ENCODE results near the gene STK25.
"Not testable (repeated sequence)": the region's sequence is repeated elsewhere in the genome, so short reads cannot be mapped to it uniquely, and the experiment has no call there.

STK25 gene

DNA sequence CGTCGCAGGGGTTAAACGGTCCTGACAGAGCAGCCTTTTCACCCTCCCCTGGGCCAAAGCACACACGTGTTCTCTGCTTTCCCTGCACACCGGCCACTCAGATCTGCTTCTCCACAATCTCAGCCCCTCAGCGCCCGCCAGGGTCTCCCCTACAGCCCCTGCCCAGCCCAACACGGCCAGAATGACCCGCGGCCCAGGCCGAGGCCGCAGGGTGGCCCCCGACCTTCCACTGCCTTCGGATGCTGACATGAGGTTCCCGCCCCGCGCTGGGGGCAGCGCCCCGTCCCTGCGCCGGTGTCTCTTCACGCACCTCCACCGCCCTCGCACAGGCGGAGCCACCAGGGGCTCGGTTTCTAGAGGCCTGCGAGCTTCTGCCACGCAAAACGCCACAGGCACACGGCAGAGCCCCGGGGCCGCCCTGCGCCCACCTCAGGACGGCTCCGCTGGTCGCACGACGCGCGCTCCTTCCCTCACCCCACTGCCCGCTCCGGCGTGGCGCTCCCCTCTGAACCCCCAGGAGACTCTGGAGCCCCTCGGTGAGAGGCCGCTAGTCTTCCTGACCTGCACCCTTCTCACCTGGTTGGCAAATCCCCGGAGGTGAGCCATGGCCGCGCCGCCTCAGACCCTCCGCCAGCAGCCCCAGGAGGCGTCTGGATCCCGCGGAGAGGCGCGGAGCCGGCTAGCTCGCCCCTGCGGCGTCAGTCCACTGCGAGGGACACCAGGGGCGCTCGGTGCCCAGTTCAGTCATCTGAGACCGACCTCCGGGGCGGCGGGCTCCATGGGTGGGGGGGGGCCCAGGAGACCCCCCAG lies 749 bp downstream of the STK25 start:
- DNase-seq = peak; percentile 50

GRCh38 chr2:241506793-241507429 lies 1.5 kb downstream of the STK25 start:
- no peak for DNase-seq

DNA sequence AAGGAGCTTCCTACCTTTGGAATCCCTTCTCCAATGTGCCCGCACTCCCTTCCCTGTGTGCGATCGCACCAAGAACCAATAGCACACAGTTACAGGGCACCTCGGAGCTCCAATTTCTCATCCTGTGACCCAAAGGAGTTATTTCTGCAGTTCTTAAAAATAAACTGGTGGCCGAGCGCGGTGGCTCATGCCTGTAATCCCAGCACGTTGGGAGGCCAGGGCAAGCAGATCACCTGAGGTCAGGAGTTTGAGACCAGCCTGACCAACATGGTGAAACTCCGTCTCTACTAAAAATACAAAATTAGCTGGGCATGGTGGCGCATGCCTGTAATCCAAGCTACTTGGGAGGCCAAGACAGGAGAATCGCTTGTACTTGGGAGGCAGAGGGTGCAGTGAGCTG lies 2.1 kb downstream of the STK25 start:
- not testable (repeated sequence) for DNase-seq

DNA sequence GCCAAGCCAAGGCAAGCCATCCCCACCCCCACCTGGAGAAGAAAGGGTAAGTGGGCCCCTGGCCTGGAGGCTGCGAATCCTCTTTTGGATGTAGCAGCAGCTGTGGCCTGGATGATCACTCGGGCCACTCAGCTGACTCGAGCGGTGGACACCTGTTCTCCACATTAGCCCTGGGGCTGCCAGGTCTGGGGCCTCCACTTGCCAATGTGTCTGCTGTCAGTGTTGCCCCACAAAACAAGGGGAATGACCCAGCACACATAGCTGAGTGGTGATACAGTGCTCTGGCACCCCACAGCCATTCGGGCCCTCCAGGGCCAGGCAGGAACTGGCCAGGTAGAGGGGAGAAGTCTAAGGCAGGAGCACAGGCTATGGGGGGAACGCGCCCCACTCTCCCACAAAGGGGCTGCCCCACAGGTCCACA lies 2.6 kb downstream of the STK25 start:
- no peak for DNase-seq

DNA sequence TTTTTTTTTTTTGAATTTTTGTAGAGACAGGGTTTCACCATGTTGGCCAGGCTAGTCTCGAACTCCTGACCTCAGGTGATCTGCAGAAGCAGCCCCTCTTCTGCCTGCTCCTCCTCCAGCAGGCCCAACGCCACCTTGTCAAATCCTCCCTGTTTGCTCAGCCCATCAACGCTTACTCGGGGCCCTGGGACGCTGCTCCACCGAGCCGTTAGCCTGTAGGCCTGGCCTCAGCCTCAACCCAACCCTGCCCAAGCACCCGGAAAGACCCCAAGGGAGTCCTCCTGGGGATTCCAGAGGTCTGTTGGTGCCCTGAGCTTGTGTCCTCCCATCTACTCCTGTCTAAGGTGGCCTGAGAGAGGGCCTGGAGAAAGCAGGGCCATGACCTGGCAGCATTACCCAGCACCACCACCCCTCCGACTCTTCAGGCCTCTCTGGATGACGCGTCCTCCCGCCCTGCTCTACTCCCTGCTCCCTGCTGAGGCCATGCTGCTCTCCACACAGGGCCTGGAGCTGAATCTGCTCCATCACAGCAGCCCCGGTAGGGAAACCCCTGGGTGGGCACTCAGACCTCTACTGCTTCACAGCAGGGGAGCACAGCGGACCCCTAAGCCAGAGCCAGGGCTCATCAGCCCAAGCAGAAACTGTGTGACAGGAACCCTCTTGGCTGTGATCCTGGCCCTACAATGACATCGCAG lies 3.2 kb downstream of the STK25 start:
- DNase-seq = no peak

DNA sequence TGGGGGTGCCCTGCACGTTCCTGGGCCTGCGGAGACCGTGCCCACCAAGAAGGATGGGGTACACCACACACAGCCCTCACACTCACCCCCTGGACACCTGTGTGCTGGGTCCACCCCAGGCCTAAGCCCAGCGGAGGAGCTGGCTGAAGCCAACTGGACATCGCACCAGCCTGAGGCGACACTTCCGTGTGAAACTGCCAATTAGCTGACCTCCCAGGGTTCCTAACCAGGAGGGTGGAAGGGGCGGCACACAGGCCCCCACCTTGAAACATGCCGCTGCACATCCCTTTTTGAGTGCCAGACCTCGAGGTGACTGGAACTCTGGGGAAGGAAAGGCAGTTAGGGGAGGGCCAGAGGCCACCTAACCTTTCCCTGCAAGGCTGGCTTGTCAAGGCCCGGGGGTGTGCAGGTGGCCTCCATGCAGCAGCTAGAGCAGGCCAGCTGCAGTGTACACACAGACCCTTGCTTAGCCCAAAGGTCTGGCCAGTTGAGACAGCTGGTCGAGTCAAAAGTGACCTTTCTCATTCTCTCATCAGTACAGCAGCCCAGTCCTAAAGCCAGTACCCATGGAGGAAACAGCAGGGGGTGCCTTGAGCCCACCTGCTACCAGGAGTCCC lies 4.5 kb downstream of the STK25 start:
- DNase-seq = no peak

- DNase-seq = no peak
Observed at GRCh38 chr2:241502281-241502680, 6.1 kb downstream of the STK25 start.

GRCh38 chr2:241501551-241501950 lies 6.8 kb downstream of the STK25 start:
- no peak for DNase-seq

DNA sequence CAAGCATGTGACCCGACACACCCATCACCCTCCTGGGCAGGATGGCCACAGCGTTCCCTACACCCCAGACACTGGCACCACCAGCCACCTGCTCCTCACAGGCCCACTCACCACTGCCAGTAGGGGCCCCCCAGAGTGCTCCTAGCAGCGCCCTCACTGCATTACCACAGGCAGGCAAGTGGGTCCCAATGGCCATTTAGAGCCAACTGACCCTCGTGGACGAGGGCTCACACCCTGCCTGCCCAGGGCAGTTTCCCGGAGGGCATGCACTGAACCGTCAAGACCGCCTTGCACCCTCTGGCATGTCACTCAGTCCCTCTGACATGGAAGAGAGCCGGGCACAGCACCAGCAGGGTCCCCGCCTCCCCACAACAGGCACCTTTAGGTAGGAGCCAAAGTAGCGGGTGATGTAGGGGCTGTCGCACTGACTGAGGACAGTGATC lies 7.3 kb downstream of the STK25 start:
- no peak for DNase-seq

GRCh38 chr2:241500431-241500975 lies 7.9 kb downstream of the STK25 start:
- DNase-seq = no peak

- DNase-seq = no peak
Observed at GRCh38 chr2:241500016-241500415, 8.4 kb downstream of the STK25 start.

- no peak for DNase-seq
Observed at GRCh38 chr2:241499146-241499965, 9.0 kb downstream of the STK25 start.

DNA sequence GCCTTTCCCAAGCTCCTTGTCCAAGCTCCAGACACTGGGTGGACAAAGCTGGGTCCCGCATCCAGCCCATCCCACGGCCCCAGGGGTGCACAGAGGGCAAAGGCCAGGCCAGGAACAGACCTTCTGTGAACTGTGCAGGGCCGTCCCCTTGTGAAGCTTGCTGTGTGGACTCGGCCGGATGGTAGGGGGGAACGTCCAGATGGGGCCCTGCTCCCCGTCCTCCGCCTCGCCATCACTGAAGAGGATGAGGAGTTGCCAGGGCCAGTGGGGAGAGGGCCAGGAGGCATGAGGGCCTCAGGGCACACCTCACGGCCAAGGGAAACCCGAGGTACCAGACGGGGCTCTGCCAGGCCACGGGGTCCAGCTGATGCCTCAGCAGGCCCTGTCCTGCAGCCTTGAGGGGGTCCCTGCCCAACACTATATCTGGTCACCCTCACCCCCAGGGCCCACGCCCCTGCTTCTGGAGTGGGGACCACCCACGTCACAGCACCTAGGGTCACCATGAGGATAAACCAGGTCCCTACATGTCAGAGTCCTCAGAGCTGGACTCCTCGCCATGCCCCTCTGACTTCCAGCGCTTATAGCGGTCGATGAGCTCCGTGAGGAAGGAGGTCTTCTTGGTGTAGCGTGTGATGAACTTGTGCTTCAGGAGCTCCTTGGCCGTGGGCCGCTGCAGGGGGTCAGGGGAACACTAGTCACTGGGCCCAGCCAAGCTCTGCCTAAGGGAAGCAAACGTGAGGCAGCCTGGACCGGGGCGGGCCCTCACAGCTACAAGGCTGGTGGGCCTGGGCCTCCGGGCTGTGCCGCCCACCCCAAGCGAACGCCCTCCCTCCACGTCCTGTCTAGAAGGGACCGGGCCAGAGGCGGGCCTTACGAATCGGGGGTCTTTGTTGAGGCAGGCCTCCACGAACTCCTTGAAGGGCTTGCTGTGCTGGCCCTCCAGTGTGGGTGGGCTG lies 10.0 kb downstream of the STK25 start:
- no peak for DNase-seq

- no peak for DNase-seq
Observed at GRCh38 chr2:241496904-241497877, 11.2 kb downstream of the STK25 start.

DNA sequence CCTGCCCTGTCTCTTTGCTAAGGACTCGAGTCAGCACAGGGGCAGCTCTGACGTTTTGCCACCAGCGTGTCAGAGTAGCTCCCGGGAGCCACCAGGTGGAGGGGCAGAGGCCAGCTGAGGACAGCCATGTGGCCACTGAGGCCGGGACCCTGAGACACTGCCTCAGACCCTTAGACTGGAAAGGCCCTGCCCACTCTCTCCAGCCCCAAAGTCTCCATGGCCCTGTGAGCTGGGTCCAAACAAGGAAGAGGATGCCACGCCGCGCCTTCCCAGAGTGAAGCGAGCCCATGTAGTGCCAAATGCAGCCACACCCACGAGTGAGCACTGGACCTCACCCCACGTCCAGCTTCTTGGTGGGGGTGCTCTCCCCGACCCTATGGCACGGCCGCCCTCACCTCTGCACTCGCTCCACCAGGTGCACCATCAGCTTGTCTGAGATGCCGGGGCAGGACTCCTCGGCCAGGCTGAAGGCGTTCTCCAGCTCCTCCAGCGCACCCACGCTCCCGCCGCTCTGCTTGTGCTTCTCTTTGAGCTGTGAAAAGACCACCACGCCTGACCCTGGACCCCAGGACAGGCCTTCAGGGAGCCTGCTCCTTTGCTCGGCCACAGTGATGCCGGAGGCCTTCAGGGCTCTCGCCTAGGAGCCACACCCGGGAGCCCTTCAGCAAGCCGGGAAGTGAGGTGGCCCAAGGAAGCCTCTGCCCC lies 12.2 kb downstream of the STK25 start:
- no peak for DNase-seq

DNA sequence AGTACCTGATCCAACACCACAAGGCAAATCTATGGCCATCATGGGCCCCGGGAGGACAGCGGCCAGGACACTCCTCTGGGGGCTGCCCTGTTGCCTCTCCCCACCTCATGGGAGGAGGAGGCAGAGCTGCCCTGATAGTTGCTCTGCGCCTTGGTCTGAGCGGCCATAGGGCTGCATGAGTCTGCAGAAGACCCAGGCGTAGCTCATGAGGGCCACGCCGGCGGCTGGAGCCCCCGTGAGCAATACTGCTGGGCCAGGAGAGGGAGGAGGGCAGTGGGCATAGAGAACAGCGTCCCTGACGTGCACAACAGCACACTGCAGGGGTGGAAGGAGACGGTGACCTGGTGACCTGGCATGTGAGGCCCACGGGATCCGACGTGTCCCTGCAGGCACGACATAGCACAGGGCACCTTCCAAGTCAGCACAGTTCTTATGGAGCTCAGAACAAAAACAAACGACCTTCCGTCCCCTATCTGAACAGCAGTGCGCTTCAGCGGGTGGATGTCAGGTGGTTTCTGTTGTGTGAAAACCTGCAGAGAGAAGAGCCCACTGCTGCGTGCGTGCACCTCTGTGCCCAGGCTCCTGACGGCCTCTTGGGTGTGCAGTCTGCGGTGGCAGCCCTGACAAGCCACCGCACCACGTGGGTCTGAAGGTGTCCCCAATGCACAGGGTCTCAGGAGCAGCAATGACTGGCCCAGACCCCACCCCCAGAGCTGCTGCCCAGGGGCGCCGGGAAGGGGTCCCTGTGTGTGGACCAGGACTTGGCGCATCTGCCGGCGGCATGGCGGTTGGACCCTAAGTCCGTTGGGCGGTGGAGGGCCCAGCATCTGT lies 13.0 kb downstream of the STK25 start:
- DNase-seq = no peak

DNA sequence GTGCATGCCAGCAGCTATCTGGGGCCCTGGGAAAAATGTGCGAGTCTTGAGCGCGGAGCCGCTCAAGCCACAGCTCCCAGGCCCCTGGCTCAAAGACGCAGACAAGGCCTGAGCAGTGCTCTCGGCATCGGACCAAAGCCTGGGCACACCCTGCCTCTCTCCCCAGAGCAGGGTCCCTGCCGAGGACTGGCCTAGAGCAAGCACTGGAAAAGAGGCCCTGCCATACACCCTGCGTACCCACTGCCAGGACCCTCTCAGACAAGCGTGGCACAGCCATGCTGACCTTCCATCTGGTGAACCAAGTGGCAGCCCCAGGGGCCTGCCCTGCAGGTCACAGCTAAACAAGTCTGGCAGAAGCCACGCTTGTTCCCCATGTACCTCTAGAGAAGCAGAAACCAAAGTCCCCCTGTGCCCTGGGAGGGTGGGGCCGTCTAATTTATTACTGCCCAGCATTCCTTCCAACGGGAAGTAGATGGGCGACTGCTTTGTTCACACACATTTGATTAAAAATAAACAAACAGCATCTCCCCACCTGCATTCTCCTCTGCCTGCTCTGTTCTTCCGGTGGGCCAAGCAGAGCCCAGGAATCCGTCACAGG lies 14.0 kb downstream of the STK25 start:
- DNase-seq = no peak

- DNase-seq = no peak
Observed at GRCh38 chr2:241493092-241493491, 15.3 kb downstream of the STK25 start.

Measured in activated T-cell treated with anti-CD3 and anti-CD28 coated beads, Interleukin-2, amount 50 U/mL, for 1 hour (primary cell).